ENCODE results near the gene GRXCR2.

The GRXCR2 gene

DNA sequence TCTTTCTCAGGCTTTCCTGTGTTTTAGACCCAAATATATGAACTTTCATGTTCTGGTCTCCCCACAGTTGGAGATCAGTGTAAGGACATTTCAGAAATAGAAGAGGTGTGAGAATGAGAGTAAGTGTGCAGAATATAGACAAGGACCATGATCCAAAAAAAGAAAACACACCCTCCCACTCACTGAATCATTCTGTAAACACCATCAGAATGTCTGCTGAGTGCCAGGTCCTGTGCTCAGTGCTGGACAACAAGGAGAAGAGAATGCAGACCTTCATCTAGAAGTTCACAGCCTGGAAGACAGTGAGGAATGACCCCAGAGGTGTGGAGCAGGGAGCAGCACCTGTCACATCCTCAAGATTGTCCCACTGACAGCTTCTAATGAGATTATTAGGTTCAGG lies 44.5 kb upstream of the GRXCR2 start:
- Histone ChIP-seq H3K79me2 (ENCODE audit: insufficient read depth, low read length) (no peaks in the 10 kb centered on the region), H3K9me2 (replicated peaks; ENCODE audit: low read depth, low read length) (no peaks in the 10 kb centered on the region), H4K20me1 (ENCODE audit: insufficient read depth, low read length, poor library complexity, severe bottlenecking) (no peaks in the 10 kb centered on the region), H3K27me3 (ENCODE audit: insufficient read depth, low read length, poor library complexity, severe bottlenecking) (no peaks in the 10 kb centered on the region), H3K36me3 (ENCODE audit: insufficient read depth, low read length) (no peaks in the 10 kb centered on the region), H3K4me2 (ENCODE audit: low read depth, low read length, poor library complexity, severe bottlenecking) (no peak overlapping the region), H3K4me3 (ENCODE audit: low read length, poor library complexity, severe bottlenecking) (no peak overlapping the region), H2AFZ (ENCODE audit: low read length) (no peak overlapping the region), H3K4me1 (ENCODE audit: insufficient read depth, low read length, poor library complexity, severe bottlenecking) (no peaks in the 10 kb centered on the region), H3K9me3 (ENCODE audit: insufficient read depth, low read depth, low read length) (no peaks in the 10 kb centered on the region), H3K9ac (ENCODE audit: low read depth, low read length, poor library complexity, severe bottlenecking) (no peak overlapping the region), H3F3A (ENCODE audit: low read depth) (no peaks in the 10 kb centered on the region)
- TF ChIP-seq CTCF (conservative IDR thresholded peaks at IDR 0.05; ENCODE audit: low read length) (no peak), EZH2phosphoT487 (IDR thresholded peaks at IDR 0.05; ENCODE audit: borderline replicate concordance) (no peak)

- Histone ChIP-seq H3K79me2 (ENCODE audit: insufficient read depth, low read length) (no peaks in the 10 kb centered on the region), H3F3A (ENCODE audit: low read depth) (no peaks in the 10 kb centered on the region), H3K4me2 (ENCODE audit: low read depth, low read length, poor library complexity, severe bottlenecking) (no peak overlapping the region), H2AFZ (ENCODE audit: low read length) (no peak overlapping the region), H3K4me3 (ENCODE audit: low read length, poor library complexity, severe bottlenecking) (no peak overlapping the region), H3K9me2 (replicated peaks; ENCODE audit: low read depth, low read length) (no peaks in the 10 kb centered on the region), H3K9ac (ENCODE audit: low read depth, low read length, poor library complexity, severe bottlenecking) (no peak overlapping the region), H3K4me1 (ENCODE audit: insufficient read depth, low read length, poor library complexity, severe bottlenecking) (no peaks in the 10 kb centered on the region), H3K27me3 (ENCODE audit: insufficient read depth, low read length, poor library complexity, severe bottlenecking) (no peaks in the 10 kb centered on the region), H3K36me3 (ENCODE audit: insufficient read depth, low read length) (no peaks in the 10 kb centered on the region), H3K9me3 (ENCODE audit: insufficient read depth, low read depth, low read length) (no peaks in the 10 kb centered on the region), H4K20me1 (ENCODE audit: insufficient read depth, low read length, poor library complexity, severe bottlenecking) (no peaks in the 10 kb centered on the region)
- TF ChIP-seq EZH2phosphoT487 (IDR thresholded peaks at IDR 0.05; ENCODE audit: borderline replicate concordance) (no peak), CTCF (conservative IDR thresholded peaks at IDR 0.05; ENCODE audit: low read length) (no peak)
Observed at GRCh38 chr5:145915970-145916638, 43.3 kb upstream of the GRXCR2 start.

GRCh38 chr5:145913701-145914100 lies 40.9 kb upstream of the GRXCR2 start:
- Histone ChIP-seq H3K27me3 (ENCODE audit: insufficient read depth, low read length, poor library complexity, severe bottlenecking) (no peaks in the 10 kb centered on the region), H3K36me3 (ENCODE audit: insufficient read depth, low read length) (no peaks in the 10 kb centered on the region), H3K4me3 (ENCODE audit: low read length, poor library complexity, severe bottlenecking) (no peak overlapping the region), H3K9me2 (replicated peaks; ENCODE audit: low read depth, low read length) (no peaks in the 10 kb centered on the region), H4K20me1 (ENCODE audit: insufficient read depth, low read length, poor library complexity, severe bottlenecking) (no peaks in the 10 kb centered on the region), H2AFZ (ENCODE audit: low read length) (no peak overlapping the region), H3K4me2 (ENCODE audit: low read depth, low read length, poor library complexity, severe bottlenecking) (no peak overlapping the region), H3K79me2 (ENCODE audit: insufficient read depth, low read length) (no peaks in the 10 kb centered on the region), H3F3A (ENCODE audit: low read depth) (no peaks in the 10 kb centered on the region), H3K9me3 (ENCODE audit: insufficient read depth, low read depth, low read length) (no peaks in the 10 kb centered on the region), H3K4me1 (ENCODE audit: insufficient read depth, low read length, poor library complexity, severe bottlenecking) (no peaks in the 10 kb centered on the region), H3K9ac (ENCODE audit: low read depth, low read length, poor library complexity, severe bottlenecking) (no peak overlapping the region)
- no peak for TF ChIP-seq EZH2phosphoT487 (IDR thresholded peaks at IDR 0.05; ENCODE audit: borderline replicate concordance)
- TF ChIP-seq CTCF (conservative IDR thresholded peaks at IDR 0.05; ENCODE audit: low read length) = no peak
